HEK293 (cell line): Measurements from ENCODE around the gene AGXT.

Experiments
- CTCF ChIA-PET: fragments of 350-600 bp; formaldehyde crosslinking; extraction: SDS; loops from one replicate; lab custom pipeline; 2021; ENCODE audit warnings: antibody characterized with exemption; lab: Yijun Ruan, JAX
- POLR2A ChIA-PET: fragments of 300-600 bp; formaldehyde crosslinking; extraction: SDS; loops from one replicate; lab custom pipeline; 2020; ENCODE audit warnings: antibody characterized with exemption, inconsistent platforms; lab: Yijun Ruan, JAX
- H3K27ac ChIP-seq: fragments of 200-500 bp; sonication (Bioruptor generic); 2 replicates; pipeline ENCODE4 v1.5.1; 2014; ENCODE audit warnings: low read depth, low read length, control low read depth, inconsistent platforms; ENCODE audit errors: extremely low read depth
- H3K36me3 ChIP-seq, 2 experiments: fragments of 200-500 bp in 1 of 2; sonication (Bioruptor generic) in 1 of 2; 1 replicate in 1 of 2; 2 replicates in 1 of 2; pipeline ENCODE4 v1.5.1; 2014 to 2017; ENCODE audit warnings: inconsistent platforms in 2 of 2, low read length in 2 of 2; ENCODE audit not compliant: control insufficient read depth in 2 of 2, insufficient read depth in 1 of 2
- H3K4me1 ChIP-seq: fragments of 200-500 bp; sonication (Bioruptor generic); 2 replicates; pipeline ENCODE4 v1.5.1; 2014; ENCODE audit warnings: mild to moderate bottlenecking, low read length, inconsistent platforms; ENCODE audit not compliant: control insufficient read depth, insufficient read depth
- H3K4me3 ChIP-seq: 2 replicates; pipeline ENCODE4 v1.5.1; 2011; ENCODE audit warnings: low read depth, mild to moderate bottlenecking, control low read depth, low read length, moderate library complexity
- H3K9me3 ChIP-seq: fragments of 200-500 bp; sonication (Bioruptor generic); 2 replicates; pipeline ENCODE4 v1.5.1; 2014; ENCODE audit warnings: low read depth, low read length, inconsistent platforms; ENCODE audit not compliant: control insufficient read depth, insufficient read depth
- BCL11B ChIP-seq: fragments of 450-650 bp; formaldehyde crosslinking; IDR thresholded peaks from 2 replicates; pipeline ENCODE4 v1.5.1; 2016; ENCODE audit warnings: low read depth, missing biosample characterization, missing genetic modification characterization
- GFI1B ChIP-seq: fragments of 450-650 bp; formaldehyde crosslinking; IDR thresholded peaks from 2 replicates; pipeline ENCODE4 v1.5.1; 2016; ENCODE audit warnings: missing biosample characterization, missing genetic modification characterization
- KLF10 ChIP-seq: fragments of 450-650 bp; IDR thresholded peaks from 2 replicates; pipeline ENCODE4 v1.5.1; 2018; ENCODE audit warnings: missing biosample characterization, mild to moderate bottlenecking, missing genetic modification characterization
- TSHZ1 ChIP-seq: fragments of 450-650 bp; formaldehyde crosslinking; IDR thresholded peaks from 2 replicates; pipeline ENCODE4 v1.5.1; 2016; ENCODE audit warnings: missing biosample characterization, missing genetic modification characterization, borderline replicate concordance
- ZBTB11 ChIP-seq: fragments of 450-650 bp; formaldehyde crosslinking; conservative IDR thresholded peaks from 2 replicates; pipeline ENCODE4 v1.5.1; 2016; ENCODE audit warnings: low read depth, missing biosample characterization, missing genetic modification characterization
- ZBTB21 ChIP-seq: fragments of 450-650 bp; formaldehyde crosslinking; IDR thresholded peaks from 2 replicates; pipeline ENCODE4 v1.5.1; 2017; ENCODE audit warnings: missing biosample characterization, missing genetic modification characterization
- ZBTB26 ChIP-seq: fragments of 450-650 bp; formaldehyde crosslinking; optimal IDR thresholded peaks from 2 replicates; pipeline ENCODE3; 2016; ENCODE audit warnings: missing biosample characterization, mild to moderate bottlenecking, missing genetic modification characterization
- ZFHX2 ChIP-seq: fragments of 450-650 bp; formaldehyde crosslinking; conservative IDR thresholded peaks from 2 replicates; pipeline ENCODE4 v1.5.1; 2016; ENCODE audit warnings: missing biosample characterization, missing genetic modification characterization
- ZFP37 ChIP-seq: fragments of 450-650 bp; formaldehyde crosslinking; IDR thresholded peaks from 2 replicates; pipeline ENCODE4 v1.5.1; 2016; ENCODE audit warnings: missing biosample characterization, missing genetic modification characterization
- ZNF121 ChIP-seq: fragments of 450-650 bp; formaldehyde crosslinking; IDR thresholded peaks from 2 replicates; pipeline ENCODE4 v1.5.1; 2016; ENCODE audit warnings: missing biosample characterization, missing genetic modification characterization
- ZNF426 ChIP-seq: fragments of 450-650 bp; formaldehyde crosslinking; IDR thresholded peaks from 2 replicates; pipeline ENCODE4 v1.5.1; 2017; ENCODE audit warnings: missing biosample characterization, missing genetic modification characterization, mild to moderate bottlenecking, inconsistent platforms, moderate library complexity
- ZNF514 ChIP-seq: fragments of 450-650 bp; formaldehyde crosslinking; IDR thresholded peaks from 2 replicates; pipeline ENCODE4 v1.5.1; 2016; ENCODE audit warnings: missing biosample characterization, missing genetic modification characterization
- ZNF560 ChIP-seq: fragments of 450-650 bp; formaldehyde crosslinking; IDR thresholded peaks from 2 replicates; pipeline ENCODE4 v1.5.1; 2017; ENCODE audit warnings: missing biosample characterization, missing genetic modification characterization, borderline replicate concordance
- ZNF776 ChIP-seq: fragments of 450-650 bp; formaldehyde crosslinking; IDR thresholded peaks from 2 replicates; pipeline ENCODE4 v1.5.0; 2017; ENCODE audit warnings: missing biosample characterization, missing genetic modification characterization, borderline replicate concordance
- ZSCAN4 ChIP-seq: fragments of 450-650 bp; formaldehyde crosslinking; IDR thresholded peaks from 2 replicates; pipeline ENCODE4 v1.5.1; 2017; ENCODE audit warnings: missing biosample characterization, missing genetic modification characterization

The AGXT gene

GRCh38 chr2:240835528-240835927 lies 33.1 kb upstream of the AGXT start:
- no peak overlapping the region for H3K27ac ChIP-seq
- H3K4me3 ChIP-seq, result no peak overlapping the region
- no peaks in the 10 kb centered on the region for H3K9me3 ChIP-seq
- no peaks in the 10 kb centered on the region for H3K36me3 ChIP-seq
- ChIA-PET POLR2A (no interaction called here), CTCF (no interaction called here)
- peaks cover 2% of the 10 kb centered on the region; the same call in 1 of the 2 replicates for H3K4me1 ChIP-seq
- TF ChIP-seq ZBTB11 (tag by site-specific recombination), result no peak
- no peak for TF ChIP-seq ZNF560 (tag by site-specific recombination)
- no peak for TF ChIP-seq TSHZ1
- no peak for TF ChIP-seq ZFP37
- peak; percentile 58; the same call in 1 of the 2 replicates for TF ChIP-seq ZSCAN4 (tag by site-specific recombination)
- TF ChIP-seq, all 188 proteins: peak for 1

- H3K9me3 ChIP-seq, result no peaks in the 10 kb centered on the region
- CTCF ChIA-PET, result no interaction called here
- no peaks in the 10 kb centered on the region for H3K4me1 ChIP-seq
- TF ChIP-seq GFI1B (tag by site-specific recombination), result no peak
- TF ChIP-seq ZNF514, result no peak
- no peak for TF ChIP-seq BCL11B (tag by site-specific recombination)
- no peak for TF ChIP-seq ZNF426 (tag by site-specific recombination)
- TF ChIP-seq ZNF121 (tag by site-specific recombination), result no peak
- no peak overlapping the region for H3K27ac ChIP-seq
- no peak overlapping the region for H3K4me3 ChIP-seq
- H3K36me3 ChIP-seq, result no peaks in the 10 kb centered on the region
- POLR2A ChIA-PET, result no interaction called here
Observed at GRCh38 chr2:240836781-240837467, 31.7 kb upstream of the AGXT start.

GRCh38 chr2:240837621-240838020 lies 31.0 kb upstream of the AGXT start:
- no peaks in the 10 kb centered on the region for H3K4me1 ChIP-seq
- ChIA-PET POLR2A (no interaction called here), CTCF (interaction anchor here (0.7 to 1.3 kb wide), 2 partner anchors 14 to 250 kb away, joined by 4 to 7 read pairs; no protein-coding TSS in a partner anchor)
- H3K9me3 ChIP-seq, result no peaks in the 10 kb centered on the region
- no peak overlapping the region for H3K27ac ChIP-seq
- no peak overlapping the region for H3K4me3 ChIP-seq
- no peaks in the 10 kb centered on the region for H3K36me3 ChIP-seq
- TF ChIP-seq ZBTB21, result no peak
- no peak for TF ChIP-seq ZNF776 (tag by site-specific recombination)
- no peak for TF ChIP-seq ZBTB26 (tag by site-specific recombination)
- no peak for TF ChIP-seq ZFHX2
- no peak for TF ChIP-seq KLF10
